Inflammatory macrophage treated with lipopolysaccharide for 4 hours (primary cell): ENCODE results near the gene CADM2.

Source experiments
- DNase-seq: peaks from one replicate; pipeline ENCODE4 v3.0.0-alpha.2; 2020

Gene CADM2

GRCh38 chr3:84985795-84986194 lies 27.0 kb downstream of the CADM2 start:
- no peak for DNase-seq

- no peak for DNase-seq
Observed at GRCh38 chr3:84987706-84988504, 29.1 kb downstream of the CADM2 start.

DNA sequence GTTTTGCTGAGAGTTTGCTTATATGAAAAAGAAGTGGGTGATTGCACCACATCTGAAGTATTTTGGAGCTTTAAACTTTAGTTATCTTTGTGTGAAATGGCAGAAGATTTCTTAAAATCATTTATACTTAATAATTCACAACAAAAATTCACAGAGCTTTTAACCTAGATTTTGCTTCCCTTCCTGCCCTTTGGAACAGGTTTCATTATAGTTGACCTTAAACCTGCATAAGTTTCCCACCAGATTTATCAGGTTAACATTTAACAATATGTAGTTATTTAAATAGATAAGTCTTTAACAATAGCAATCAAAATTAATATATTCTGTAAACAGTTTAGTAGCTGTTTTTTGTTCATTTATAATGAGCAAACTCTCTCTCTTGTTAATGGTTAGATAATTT lies 30.3 kb downstream of the CADM2 start:
- DNase-seq: no peak

GRCh38 chr3:84991422-84991900 lies 32.7 kb downstream of the CADM2 start:
- no peak for DNase-seq

- DNase-seq: no peak
Observed at GRCh38 chr3:84993956-84994355, 35.2 kb downstream of the CADM2 start.

DNA sequence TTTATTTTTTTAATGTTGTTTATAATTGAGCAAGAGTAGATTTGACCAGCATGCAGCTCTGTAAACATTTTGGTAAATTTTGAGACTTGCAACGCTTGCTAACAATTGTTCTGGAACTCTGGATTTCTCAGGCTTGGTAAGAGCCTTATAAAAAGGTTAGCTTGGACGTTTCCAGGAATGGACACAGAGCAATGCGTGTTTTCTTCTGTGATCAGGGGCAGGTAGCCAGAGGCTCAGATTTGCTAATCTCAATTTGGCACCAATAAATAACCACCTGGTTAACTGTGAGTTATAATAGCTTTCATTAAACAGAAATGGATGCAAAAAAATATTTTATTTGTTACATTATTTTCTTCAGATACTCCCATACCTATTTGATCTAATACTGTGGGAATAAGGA lies 39.8 kb downstream of the CADM2 start:
- DNase-seq: no peak

GRCh38 chr3:85003479-85003878 lies 44.7 kb downstream of the CADM2 start:
- DNase-seq: no peak

DNA sequence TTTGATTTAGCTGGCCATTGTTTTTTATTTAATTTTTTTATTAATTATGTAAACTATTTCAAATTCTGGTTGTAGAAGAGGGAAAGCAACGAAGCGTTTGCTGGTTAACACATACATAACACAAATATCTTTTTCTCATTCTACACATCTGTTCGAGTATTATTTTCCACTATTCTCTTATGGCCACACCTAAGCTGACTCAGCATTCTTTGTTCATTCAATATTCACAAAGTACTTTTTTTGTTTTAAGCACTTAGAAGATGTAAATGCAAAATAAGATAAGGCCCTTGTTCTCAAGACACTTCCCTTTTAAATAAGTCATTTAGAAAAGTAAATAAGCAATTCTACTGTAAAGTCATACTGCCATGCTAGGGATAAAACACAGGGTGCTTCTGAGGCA lies 45.4 kb downstream of the CADM2 start:
- DNase-seq: no peak

- no peak for DNase-seq
Observed at GRCh38 chr3:85005946-85006345, 47.2 kb downstream of the CADM2 start.

DNA sequence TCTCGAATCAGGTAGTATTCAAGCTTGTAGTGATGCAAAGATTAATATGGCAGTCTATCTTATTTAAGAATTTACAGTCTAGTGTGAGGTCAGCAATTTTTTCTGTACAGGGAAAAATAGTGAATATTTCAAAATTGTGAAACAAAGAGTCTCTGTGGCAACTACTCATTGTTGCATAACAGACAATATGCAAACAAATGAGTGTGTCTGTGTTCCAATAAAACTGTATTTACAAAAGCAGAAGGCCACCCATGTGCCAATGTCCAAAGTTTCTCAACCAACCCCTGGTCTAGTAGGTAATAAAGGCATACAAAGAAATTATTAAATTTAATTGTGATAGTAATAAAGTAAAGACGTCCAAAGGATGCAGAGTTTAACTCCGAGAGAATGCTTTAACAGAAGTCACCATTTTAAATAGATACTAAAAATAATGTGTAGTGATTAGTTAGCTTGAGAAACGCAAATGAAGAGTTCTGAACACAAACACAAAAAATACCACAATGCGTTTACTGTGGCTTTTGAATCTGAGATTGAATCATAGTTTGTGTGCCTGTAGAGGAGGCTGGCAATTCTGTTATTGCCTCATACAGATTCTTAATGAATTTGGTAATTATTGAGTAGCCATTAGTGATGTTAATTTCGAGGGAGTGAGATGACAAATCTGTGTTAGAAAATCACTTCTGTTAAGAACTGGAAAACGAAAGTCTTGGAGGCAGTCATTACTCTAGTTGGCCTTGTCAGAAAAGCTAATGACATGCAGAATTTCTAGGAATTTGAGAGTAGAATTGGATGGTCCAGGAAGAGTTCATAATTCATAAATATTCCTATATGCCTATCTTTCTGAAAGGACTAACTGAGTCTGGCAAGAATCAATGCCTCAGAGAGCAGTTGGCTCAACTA lies 48.7 kb downstream of the CADM2 start:
- peak; percentile 43 for DNase-seq

DNA sequence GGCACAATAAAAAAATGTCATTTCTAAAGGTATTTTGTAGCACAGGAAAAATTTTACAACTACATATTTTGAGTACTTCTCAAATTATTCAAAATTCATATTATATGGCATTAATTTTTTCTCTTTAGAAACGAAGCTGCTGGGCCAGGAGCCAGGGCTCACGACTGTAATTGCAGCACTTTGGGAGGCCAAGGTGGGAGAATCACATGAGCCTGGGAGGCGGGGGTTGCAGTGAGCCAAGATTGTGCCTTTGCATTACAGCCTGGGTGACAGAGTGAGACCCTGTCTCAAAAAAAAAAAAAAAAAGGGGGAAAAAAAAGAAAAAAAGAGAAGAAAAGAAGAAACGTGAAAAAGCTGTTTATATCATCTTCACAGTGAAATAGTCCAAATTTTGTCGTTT lies 62.0 kb downstream of the CADM2 start:
- DNase-seq: no peak

DNA sequence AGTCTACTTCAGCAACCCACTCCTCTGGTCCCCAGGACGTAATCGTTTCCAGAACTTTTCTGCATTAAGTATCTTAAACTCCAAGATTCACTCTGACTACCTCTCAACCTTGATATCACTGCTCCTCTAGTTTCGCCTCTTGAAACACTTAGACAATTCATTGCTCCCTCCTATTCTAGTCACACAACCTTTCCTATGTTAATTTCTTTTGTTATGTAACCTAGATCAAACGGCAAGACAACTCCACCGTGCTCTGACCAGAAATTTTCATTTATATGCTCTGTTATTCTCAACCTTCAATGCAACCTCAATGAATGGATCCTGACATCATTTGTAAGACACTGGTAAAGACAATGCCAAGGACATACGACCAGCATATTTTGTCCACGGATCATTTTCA lies 71.3 kb downstream of the CADM2 start:
- no peak for DNase-seq

DNA sequence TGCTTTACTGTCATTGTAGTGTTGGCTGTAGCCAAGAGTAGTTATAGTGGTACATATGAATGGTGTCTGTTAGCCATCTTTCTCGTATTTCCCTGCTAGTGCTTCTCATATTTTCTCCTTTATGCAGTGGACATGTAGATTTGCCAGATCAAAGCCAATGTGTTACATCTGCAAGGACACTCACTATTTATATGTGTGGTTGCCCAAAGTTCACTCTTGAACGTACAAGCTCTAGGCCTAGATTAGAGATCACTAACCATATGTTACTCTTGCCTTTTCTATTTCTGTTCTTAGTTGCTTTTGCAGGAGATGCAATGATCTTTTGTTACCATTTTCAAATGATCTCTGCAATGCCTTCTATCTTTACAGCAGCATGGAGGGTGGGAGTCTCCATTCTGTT lies 78.4 kb downstream of the CADM2 start:
- DNase-seq: no peak

- no peak for DNase-seq
Observed at GRCh38 chr3:85041001-85041400, 82.2 kb downstream of the CADM2 start.

DNA sequence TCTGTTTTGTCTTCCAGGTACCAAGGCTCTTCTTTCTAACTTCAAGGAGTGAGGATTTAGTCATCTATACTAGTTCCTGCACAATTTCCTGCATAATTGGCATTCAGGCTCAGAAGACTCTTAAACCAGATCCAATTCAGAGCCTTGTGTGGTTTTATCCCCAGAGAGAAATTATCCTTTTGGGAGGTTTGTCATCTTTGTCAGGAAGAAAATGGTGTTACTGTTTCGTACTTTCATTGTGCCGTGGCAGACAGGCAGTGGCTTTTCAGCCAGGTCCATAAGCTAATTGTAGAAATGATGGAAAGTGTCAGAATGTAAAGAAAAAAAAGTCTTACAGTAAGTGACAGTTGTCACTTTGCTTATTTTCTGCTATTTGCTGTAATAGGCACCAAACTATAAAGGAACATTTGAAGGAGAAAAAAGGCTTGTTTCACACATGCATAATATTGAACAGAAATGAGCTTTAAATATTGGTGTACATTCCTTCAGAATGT lies 82.8 kb downstream of the CADM2 start:
- no peak for DNase-seq

GRCh38 chr3:85050821-85051220 lies 92.0 kb downstream of the CADM2 start:
- DNase-seq: no peak

DNA sequence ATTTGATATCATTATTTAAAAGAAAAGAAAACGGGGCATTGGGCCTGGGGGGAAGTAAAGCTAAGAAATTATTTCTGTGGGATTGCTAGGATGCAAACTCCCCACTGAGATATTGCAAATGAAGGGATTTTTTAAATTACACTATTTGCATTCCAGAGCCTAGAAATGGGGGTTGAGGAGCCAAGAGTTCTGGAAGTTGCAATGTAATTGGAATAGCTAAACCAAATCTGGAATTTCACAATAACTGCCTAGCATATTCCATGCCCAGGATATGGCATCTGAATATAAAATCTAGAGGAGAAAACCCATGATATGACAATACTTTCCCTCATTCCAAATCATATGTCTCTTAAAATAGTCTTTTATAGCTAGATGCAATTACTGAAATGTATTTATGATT lies 93.0 kb downstream of the CADM2 start:
- no peak for DNase-seq

GRCh38 chr3:85053626-85054025 lies 94.8 kb downstream of the CADM2 start:
- no peak for DNase-seq

- DNase-seq: no peak
Observed at GRCh38 chr3:85054579-85054978, 95.8 kb downstream of the CADM2 start.

- no peak for DNase-seq
Observed at GRCh38 chr3:85068911-85069310, 110.1 kb downstream of the CADM2 start.

DNA sequence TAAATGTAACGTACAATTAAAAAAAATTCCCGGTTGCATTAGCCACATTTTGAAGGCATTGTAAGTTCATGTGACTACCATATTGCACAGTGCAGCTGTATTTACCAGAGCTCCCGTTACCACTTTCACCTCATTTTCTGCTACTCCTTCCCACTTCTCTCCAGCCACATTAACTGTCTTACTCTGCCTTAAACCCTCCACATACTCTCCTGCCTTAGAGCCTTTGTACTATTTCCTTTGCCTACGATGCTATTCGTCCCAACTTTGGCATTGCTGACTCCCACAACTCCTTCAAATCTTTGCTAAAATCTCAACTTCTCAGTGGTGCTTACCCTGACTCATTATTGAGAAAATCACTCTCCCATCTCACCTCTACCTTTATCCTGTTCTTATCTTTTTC lies 115.2 kb downstream of the CADM2 start:
- no peak for DNase-seq

DNA sequence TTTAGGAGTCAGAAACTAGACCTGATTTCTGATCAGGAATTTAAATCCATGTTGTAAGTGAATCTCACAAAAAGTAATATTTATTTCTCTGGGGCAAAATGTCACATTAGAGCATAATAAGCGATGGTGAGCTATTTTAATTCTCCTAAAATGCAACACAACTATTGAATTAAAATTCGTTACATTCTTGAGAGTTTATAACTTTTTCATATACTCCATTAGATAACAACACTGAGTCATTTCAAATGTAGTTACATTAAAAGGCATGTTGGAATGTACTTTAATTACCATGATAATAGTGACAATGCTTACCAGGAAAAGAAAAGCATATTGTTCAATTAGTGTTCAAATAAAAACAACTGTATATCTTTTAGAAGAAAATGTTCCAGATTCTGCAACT lies 116.9 kb downstream of the CADM2 start:
- DNase-seq: no peak

DNA sequence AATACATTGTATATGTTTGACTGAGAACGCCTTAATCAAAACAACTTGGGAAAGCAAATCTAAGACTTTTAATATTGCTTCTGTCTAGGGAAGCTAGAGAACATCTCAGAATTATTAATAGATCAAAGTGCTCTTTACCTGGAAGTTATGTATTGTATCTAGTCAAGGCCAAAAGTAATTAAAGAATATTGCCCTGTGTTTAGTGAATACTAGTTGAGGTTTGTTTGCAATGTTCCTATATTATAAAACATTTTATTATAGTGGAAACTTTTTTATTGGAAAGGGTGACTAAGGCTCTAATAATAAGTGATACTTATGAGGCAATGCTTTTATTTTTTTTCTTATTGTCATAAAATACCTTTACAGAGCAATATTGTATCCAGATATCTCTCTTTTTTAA lies 118.2 kb downstream of the CADM2 start:
- DNase-seq: no peak
